Karpas-422 (cell line): Measurements from ENCODE around the gene DAZAP2. TPM values are rescaled to one million over a fixed set of nuclear protein-coding genes. Genes with fewer than 3 reads are reported as not detected.
"Not testable (repeated sequence)": the region's sequence is repeated elsewhere in the genome, so short reads cannot be mapped to it uniquely, and the experiment has no call there.

Experiments used
- DNase-seq: peaks from one replicate; pipeline ENCODE4 v3.0.0-alpha.2; 2015
- H2AFZ ChIP-seq: fragments of 200-600 bp; sonication (generic); 2 replicates; pipeline ENCODE4 v1.6.1; 2014; ENCODE audit warnings: antibody characterized with exemption, low read length, mixed read lengths
- H3K27ac ChIP-seq: fragments of 200-600 bp; sonication (generic); 2 replicates; pipeline ENCODE4 v1.5.1; 2014; ENCODE audit warnings: mild to moderate bottlenecking, low read length, moderate library complexity
- H3K27me3 ChIP-seq: fragments of 200-600 bp; sonication (generic); 2 replicates; pipeline ENCODE4 v1.6.1; 2014; ENCODE audit warnings: low read length, mixed read lengths
- H3K36me3 ChIP-seq: fragments of 200-600 bp; sonication (generic); 2 replicates; pipeline ENCODE4 v1.6.1; 2014; ENCODE audit warnings: low read length, mixed read lengths; ENCODE audit not compliant: insufficient read depth
- H3K4me1 ChIP-seq: fragments of 200-600 bp; sonication (generic); 2 replicates; pipeline ENCODE4 v1.6.1; 2014; ENCODE audit warnings: mild to moderate bottlenecking, low read length, mixed read lengths
- H3K4me2 ChIP-seq: fragments of 200-600 bp; sonication (generic); 2 replicates; pipeline ENCODE4 v1.6.1; 2014; ENCODE audit warnings: low read length, low read depth, mild to moderate bottlenecking; ENCODE audit not compliant: poor library complexity, severe bottlenecking
- H3K4me3 ChIP-seq: fragments of 200-600 bp; sonication (generic); 2 replicates; pipeline ENCODE4 v1.5.1; 2014; ENCODE audit warnings: mild to moderate bottlenecking, antibody characterized with exemption, low read length, mixed read lengths
- H3K79me2 ChIP-seq: fragments of 200-600 bp; sonication (generic); 2 replicates; pipeline ENCODE4 v1.6.1; 2014; ENCODE audit warnings: mild to moderate bottlenecking, low read length, mixed read lengths
- H3K9ac ChIP-seq: fragments of 200-600 bp; sonication (generic); 2 replicates; pipeline ENCODE4 v1.6.0; 2014; ENCODE audit warnings: low read length
- H3K9me2 ChIP-seq: fragments of 200-600 bp; sonication (generic), shearing (Covaris generic); replicated peaks from 2 replicates; pipeline ENCODE4 v1.6.0; 2014; ENCODE audit warnings: mild to moderate bottlenecking, low read length, moderate library complexity; ENCODE audit not compliant: insufficient read depth
- H3K9me3 ChIP-seq: fragments of 300-700, 200-600 bp; sonication (generic); 2 replicates; pipeline ENCODE4 v1.6.1; 2014; ENCODE audit warnings: low read length, mixed read lengths
- H4K20me1 ChIP-seq: fragments of 200-600 bp; sonication (generic); 2 replicates; pipeline ENCODE4 v1.6.1; 2014; ENCODE audit warnings: mild to moderate bottlenecking, antibody characterized with exemption, low read length, low read depth; ENCODE audit not compliant: insufficient read depth
- total RNA-seq: library from RNA; depleted of rRNA; stranded (reverse); fragments of >200 nt; shearing (Covaris generic); gene quantifications from 2 replicates; pipeline ENCODE4 v1.2.3, GENCODE V29; 2014; ENCODE audit warnings: low replicate concordance

The DAZAP2 gene
- total RNA-seq, 1 experiment from 2014 or later: 362 TPM

GRCh38 chr12:51219322-51219721 is 19.3 kb upstream of the DAZAP2 start:
- H4K20me1 ChIP-seq: no peaks in the 10 kb centered on the region
- no peaks in the 10 kb centered on the region for H3K79me2 ChIP-seq
- no peaks in the 10 kb centered on the region for H3K9me3 ChIP-seq
- peak overlapping the region; percentile 85 for H3K4me2 ChIP-seq
- H3K36me3 ChIP-seq: no peaks in the 10 kb centered on the region
- no peak for DNase-seq
- no peaks in the 10 kb centered on the region for H3K9me2 ChIP-seq
- peaks cover 12% of the 10 kb centered on the region for H3K4me1 ChIP-seq
- H3K27me3 ChIP-seq: no peaks in the 10 kb centered on the region
- H2AFZ ChIP-seq: no peak overlapping the region
- H3K4me3 ChIP-seq: no peak overlapping the region
- H3K27ac ChIP-seq: no peak overlapping the region
- H3K9ac ChIP-seq: no peak overlapping the region

GRCh38 chr12:51219857-51220256 is 18.8 kb upstream of the DAZAP2 start:
- H4K20me1 ChIP-seq, H3K79me2 ChIP-seq, H2AFZ ChIP-seq, H3K27me3 ChIP-seq, H3K36me3 ChIP-seq, H3K4me2 ChIP-seq, H3K4me3 ChIP-seq, H3K9me2 ChIP-seq, H3K27ac ChIP-seq, DNase-seq, H3K9me3 ChIP-seq, H3K9ac ChIP-seq: not testable (repeated sequence)
- H3K4me1 ChIP-seq: peaks cover 12% of the 10 kb centered on the region

- H3K9me2 ChIP-seq: no peaks in the 10 kb centered on the region
- no peak overlapping the region for H3K27ac ChIP-seq
- H3K36me3 ChIP-seq: no peaks in the 10 kb centered on the region
- DNase-seq: no peak
- H3K79me2 ChIP-seq: no peaks in the 10 kb centered on the region
- H3K4me1 ChIP-seq: peaks cover 12% of the 10 kb centered on the region
- H3K27me3 ChIP-seq: no peaks in the 10 kb centered on the region
- H3K4me3 ChIP-seq: no peak overlapping the region
- no peak overlapping the region for H3K9ac ChIP-seq
- H4K20me1 ChIP-seq: no peaks in the 10 kb centered on the region
- no peak overlapping the region for H3K4me2 ChIP-seq
- H3K9me3 ChIP-seq: no peaks in the 10 kb centered on the region
- no peak overlapping the region for H2AFZ ChIP-seq
Observed at GRCh38 chr12:51222461-51222860, 16.2 kb upstream of the DAZAP2 start.

- Histone ChIP-seq H3K9me3 (no peaks in the 10 kb centered on the region), H3K4me1 (no peaks in the 10 kb centered on the region), H3K27ac (no peak overlapping the region), H3K4me3 (no peak overlapping the region), H3K79me2 (no peaks in the 10 kb centered on the region), H3K27me3 (no peaks in the 10 kb centered on the region), H3K4me2 (no peak overlapping the region), H2AFZ (no peak overlapping the region), H4K20me1 (no peaks in the 10 kb centered on the region), H3K9me2 (no peaks in the 10 kb centered on the region), H3K36me3 (no peaks in the 10 kb centered on the region), H3K9ac (no peak overlapping the region)
- DNase-seq: no peak
Observed at GRCh38 chr12:51224625-51225024, 14.0 kb upstream of the DAZAP2 start.

GRCh38 chr12:51225234-51225633 is 13.4 kb upstream of the DAZAP2 start:
- Histone ChIP-seq H3K9me2 (no peaks in the 10 kb centered on the region), H3K4me3 (no peak overlapping the region), H3K27me3 (no peaks in the 10 kb centered on the region), H2AFZ (no peak overlapping the region), H4K20me1 (no peaks in the 10 kb centered on the region), H3K36me3 (no peaks in the 10 kb centered on the region), H3K27ac (no peak overlapping the region), H3K4me1 (no peaks in the 10 kb centered on the region), H3K4me2 (no peak overlapping the region), H3K79me2 (no peaks in the 10 kb centered on the region), H3K9ac (no peak overlapping the region), H3K9me3 (no peaks in the 10 kb centered on the region)
- DNase-seq: no peak

GRCh38 chr12:51225771-51226170 is 12.9 kb upstream of the DAZAP2 start:
- Histone ChIP-seq H3K79me2 (no peaks in the 10 kb centered on the region), H3K4me2 (no peak overlapping the region), H3K36me3 (no peaks in the 10 kb centered on the region), H3K27ac (no peak overlapping the region), H3K9ac (no peak overlapping the region), H3K4me3 (no peak overlapping the region), H3K9me3 (no peaks in the 10 kb centered on the region), H3K27me3 (no peaks in the 10 kb centered on the region), H4K20me1 (no peaks in the 10 kb centered on the region), H3K4me1 (no peaks in the 10 kb centered on the region), H3K9me2 (no peaks in the 10 kb centered on the region), H2AFZ (no peak overlapping the region)
- DNase-seq: no peak

GRCh38 chr12:51227112-51227511 is 11.5 kb upstream of the DAZAP2 start:
- not testable (repeated sequence) for H3K4me3 ChIP-seq, H3K27me3 ChIP-seq, H3K4me2 ChIP-seq, H2AFZ ChIP-seq, H3K9me2 ChIP-seq, H3K4me1 ChIP-seq, H3K27ac ChIP-seq, H3K9me3 ChIP-seq, DNase-seq, H3K9ac ChIP-seq, H3K79me2 ChIP-seq, H4K20me1 ChIP-seq, H3K36me3 ChIP-seq

- no peaks in the 10 kb centered on the region for H3K9me2 ChIP-seq
- no peaks in the 10 kb centered on the region for H3K4me1 ChIP-seq
- H3K4me2 ChIP-seq: no peak overlapping the region
- H3K9ac ChIP-seq: no peak overlapping the region
- H2AFZ ChIP-seq: no peak overlapping the region
- no peak overlapping the region for H3K27ac ChIP-seq
- no peaks in the 10 kb centered on the region for H3K9me3 ChIP-seq
- H3K79me2 ChIP-seq: no peaks in the 10 kb centered on the region
- no peaks in the 10 kb centered on the region for H3K36me3 ChIP-seq
- H3K4me3 ChIP-seq: no peak overlapping the region
- no peaks in the 10 kb centered on the region for H4K20me1 ChIP-seq
- no peak for DNase-seq
- H3K27me3 ChIP-seq: no peaks in the 10 kb centered on the region
Observed at GRCh38 chr12:51227962-51228361, 10.7 kb upstream of the DAZAP2 start.
